Stimulated activated effector memory CD8-positive, alpha-beta T cell treated with anti-CD3 and anti-CD28 coated beads, Interleukin-12 subunit alpha, Interleukin-12 subunit beta, amount 100 ng/mL, for 72 hours (primary cell): ENCODE results near the gene RELA.

Source experiments
- ATAC-seq: fragments of 150-1000 bp; cut with Tn5 transposase; 2 replicates; pipeline ENCODE4 v1.10.0; 2021
- DNase-seq, 2 donors: peaks; one replicate each; pipeline ENCODE4 v3.0.0; 2021 to 2022; ENCODE audit warnings: low spot score in 2 of 2
- H3K27ac Mint-ChIP-seq: one replicate; pipeline ENCODE4 v1.8.0; 2022; ENCODE audit warnings: mild to moderate bottlenecking, mixed read lengths
- H3K36me3 Mint-ChIP-seq: one replicate; pipeline ENCODE4 v1.8.0; 2022; ENCODE audit warnings: mild to moderate bottlenecking, mixed read lengths
- H3K4me1 Mint-ChIP-seq: one replicate; pipeline ENCODE4 v1.8.0; 2022; ENCODE audit warnings: mixed read lengths
- H3K4me3 Mint-ChIP-seq: one replicate; pipeline ENCODE4 v1.8.0; 2022; ENCODE audit warnings: mild to moderate bottlenecking, mixed read lengths
- H3K9me3 Mint-ChIP-seq: one replicate; pipeline ENCODE4 v1.8.0; 2022; ENCODE audit warnings: mixed read lengths

RELA gene

GRCh38 chr11:65655570-65656332 lies 7.0 kb downstream of the RELA start:
- peak overlapping the region; percentile 92 for H3K27ac Mint-ChIP-seq
- peaks cover 100% of the 10 kb centered on the region for H3K36me3 Mint-ChIP-seq
- H3K4me3 Mint-ChIP-seq = no peak overlapping the region
- ATAC-seq = no peak
- H3K9me3 Mint-ChIP-seq = no peaks in the 10 kb centered on the region
- DNase-seq = no peak
- peaks cover 90% of the 10 kb centered on the region for H3K4me1 Mint-ChIP-seq

DNA sequence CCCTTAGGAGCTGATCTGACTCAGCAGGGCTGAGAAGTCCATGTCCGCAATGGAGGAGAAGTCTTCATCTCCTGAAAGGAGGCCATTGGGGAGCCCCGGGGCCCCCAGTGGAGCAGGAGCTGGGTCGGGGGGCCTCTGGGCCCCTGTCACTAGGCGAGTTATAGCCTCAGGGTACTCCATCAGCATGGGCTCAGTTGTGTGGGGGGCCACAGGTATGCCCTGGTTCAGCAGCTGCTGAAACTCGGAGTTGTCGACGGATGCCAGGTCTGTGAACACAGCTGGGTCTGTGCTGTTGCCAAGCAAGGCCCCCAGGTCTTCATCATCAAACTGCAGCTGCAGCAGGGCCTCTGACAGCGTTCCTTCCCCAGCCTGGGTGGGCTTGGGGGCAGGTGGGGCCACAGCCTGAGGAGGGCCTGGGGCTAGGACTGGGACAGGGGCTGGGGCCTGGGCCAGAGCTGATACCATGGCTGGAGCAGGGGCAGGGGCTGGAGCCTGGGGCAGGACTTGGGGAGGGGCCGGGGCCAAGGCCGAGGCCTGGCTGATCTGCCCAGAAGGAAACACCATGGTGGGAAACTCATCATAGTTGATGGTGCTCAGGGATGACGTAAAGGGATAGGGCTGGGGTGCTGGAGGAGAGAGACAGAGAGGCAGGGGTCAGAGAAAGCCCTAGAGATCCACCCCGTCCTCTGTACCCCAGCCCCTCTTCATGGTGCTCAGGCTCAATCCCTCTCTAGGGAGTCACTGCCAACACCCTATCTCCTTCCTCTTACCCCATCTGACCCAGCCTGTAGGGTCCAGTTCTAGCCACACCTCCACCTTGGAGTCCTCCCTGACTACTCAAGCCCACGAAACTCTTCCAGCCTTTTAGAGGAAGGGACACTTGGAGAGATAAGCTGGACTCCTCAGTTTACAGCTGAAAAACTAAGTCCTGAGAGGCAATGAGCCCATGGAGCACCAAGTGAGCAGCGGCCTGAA lies 8.1 kb downstream of the RELA start:
- ATAC-seq = no peak
- no peaks in the 10 kb centered on the region for H3K9me3 Mint-ChIP-seq
- H3K4me3 Mint-ChIP-seq = no peak overlapping the region
- no peak for DNase-seq
- H3K36me3 Mint-ChIP-seq = peaks cover 100% of the 10 kb centered on the region
- H3K27ac Mint-ChIP-seq = peak overlapping the region; percentile 92
- peaks cover 82% of the 10 kb centered on the region for H3K4me1 Mint-ChIP-seq

GRCh38 chr11:65653229-65654225 lies 9.2 kb downstream of the RELA start:
- DNase-seq (no peak), ATAC-seq (no peak)
- Mint-ChIP-seq H3K4me3 (peak overlapping the region; percentile 74), H3K27ac (peak overlapping the region; percentile 92), H3K36me3 (peaks cover 100% of the 10 kb centered on the region), H3K9me3 (no peaks in the 10 kb centered on the region), H3K4me1 (peaks cover 71% of the 10 kb centered on the region)

DNA sequence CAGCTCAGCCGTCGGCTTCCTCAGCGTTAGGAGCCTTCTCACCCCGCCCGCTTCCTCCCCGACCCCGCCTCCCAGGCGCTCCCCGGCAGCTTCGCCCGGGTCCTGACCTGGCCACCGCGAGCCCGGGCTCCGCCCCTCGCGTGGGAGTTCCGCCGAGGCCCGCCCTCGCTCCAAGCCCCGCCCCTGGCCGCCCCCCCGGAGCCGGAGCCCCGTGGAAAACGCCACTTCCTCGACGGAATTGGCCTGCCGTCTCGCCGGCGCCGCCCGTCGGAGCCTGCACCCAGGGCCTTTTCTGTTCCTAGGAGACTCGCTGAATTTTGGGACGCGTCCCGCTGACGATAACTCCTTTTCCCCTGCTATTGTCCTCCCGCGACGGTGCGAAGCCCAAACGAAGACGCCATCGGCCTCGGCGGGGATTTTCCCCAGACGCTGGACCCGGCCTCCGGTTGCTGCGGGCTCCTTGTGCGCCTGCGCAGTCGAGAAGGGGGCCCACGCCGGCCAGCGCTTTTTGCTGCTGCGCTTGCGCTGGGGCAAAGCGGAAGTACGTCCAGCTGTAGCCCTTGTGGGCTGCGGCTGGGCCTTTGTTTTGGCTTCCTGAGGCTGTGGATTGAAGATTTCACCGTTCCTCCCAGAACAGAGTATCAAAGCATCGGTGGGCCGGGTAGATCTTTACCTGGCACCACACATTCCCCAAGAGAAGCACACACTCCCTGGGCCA lies 10.0 kb downstream of the RELA start:
- peaks cover 68% of the 10 kb centered on the region for H3K4me1 Mint-ChIP-seq
- ATAC-seq (peak; percentile 90), DNase-seq (peak; percentile 98 to 99)
- H3K36me3 Mint-ChIP-seq = peaks cover 100% of the 10 kb centered on the region
- no peaks in the 10 kb centered on the region for H3K9me3 Mint-ChIP-seq
- H3K4me3 Mint-ChIP-seq = peak overlapping the region; percentile 74
- peak overlapping the region; percentile 92 for H3K27ac Mint-ChIP-seq

DNA sequence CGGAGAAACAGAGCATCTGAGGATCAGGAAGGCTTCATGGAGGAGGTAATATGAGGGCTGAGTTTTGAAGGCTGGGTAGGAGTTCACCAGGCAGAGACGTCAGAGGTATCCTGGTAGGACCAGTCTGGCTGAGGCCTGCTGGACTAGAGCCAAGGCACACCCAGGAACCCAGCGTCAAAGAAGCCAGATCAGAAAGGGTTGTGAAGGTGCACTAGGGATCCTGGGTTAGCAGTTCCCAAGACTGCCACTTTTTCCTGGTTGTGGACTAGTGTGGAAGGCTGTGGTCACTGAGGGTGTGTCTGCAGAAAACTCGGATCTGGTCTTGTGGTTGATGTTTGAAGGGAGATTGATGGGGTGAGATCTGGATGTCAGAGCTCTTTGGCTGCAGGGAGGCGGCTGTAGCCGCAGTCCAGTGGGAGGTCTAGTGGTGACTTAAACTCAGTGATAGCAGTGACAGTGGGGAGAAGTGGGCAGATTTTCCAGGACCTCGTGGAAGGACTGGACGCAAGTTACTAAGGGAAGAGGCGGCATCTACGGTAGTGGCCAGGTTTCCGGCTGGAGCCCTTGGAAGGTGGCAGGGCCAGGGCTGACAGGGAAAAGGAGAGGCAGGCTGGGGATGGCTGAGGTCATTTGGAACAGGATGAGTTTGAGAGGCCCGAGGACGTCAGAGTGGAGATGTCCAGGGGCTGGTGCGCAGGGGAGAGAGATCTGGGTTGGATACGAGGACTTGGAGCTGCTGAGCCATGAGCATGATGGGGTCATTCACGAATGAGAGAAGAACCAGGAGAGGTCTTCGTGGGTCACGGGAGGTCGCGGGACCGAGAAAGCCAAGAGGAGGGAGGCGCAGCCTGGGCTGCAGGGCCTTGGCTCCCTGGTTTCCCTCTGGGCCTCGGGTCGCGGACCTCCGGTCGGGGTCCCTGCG lies 10.9 kb downstream of the RELA start:
- Mint-ChIP-seq H3K36me3 (peaks cover 95% of the 10 kb centered on the region), H3K4me3 (peak overlapping the region; percentile 74), H3K4me1 (peaks cover 60% of the 10 kb centered on the region), H3K9me3 (no peaks in the 10 kb centered on the region), H3K27ac (peak overlapping the region; percentile 92)
- DNase-seq = peak in 1 of 2 donors; percentile 30
- peak; percentile 22 for ATAC-seq

- H3K4me3 Mint-ChIP-seq = peak overlapping the region; percentile 74
These were observed 11.5 kb downstream of the RELA start for GRCh38 chr11:65651339-65651588.

GRCh38 chr11:65650547-65651338 lies 12.0 kb downstream of the RELA start:
- peaks cover 89% of the 10 kb centered on the region for H3K36me3 Mint-ChIP-seq
- ATAC-seq (no peak), DNase-seq (no peak)
- H3K4me3 Mint-ChIP-seq = peak overlapping the region; percentile 74
- peak overlapping the region; percentile 92 for H3K27ac Mint-ChIP-seq
- H3K9me3 Mint-ChIP-seq = no peaks in the 10 kb centered on the region
- peaks cover 49% of the 10 kb centered on the region for H3K4me1 Mint-ChIP-seq

More at GRCh38 chr11:65651339-65651588, 11.5 kb downstream of the RELA start:
- Mint-ChIP-seq H3K36me3 (peaks cover 89% of the 10 kb centered on the region), H3K9me3 (no peaks in the 10 kb centered on the region), H3K27ac (peak overlapping the region; percentile 92), H3K4me1 (peaks cover 54% of the 10 kb centered on the region)
- ATAC-seq (no peak), DNase-seq (no peak)

- peak overlapping the region; percentile 92 for H3K27ac Mint-ChIP-seq
- ATAC-seq (no peak), DNase-seq (no peak)
- H3K4me1 Mint-ChIP-seq = peaks cover 40% of the 10 kb centered on the region
- H3K36me3 Mint-ChIP-seq = peaks cover 89% of the 10 kb centered on the region
- H3K4me3 Mint-ChIP-seq = no peak overlapping the region
- no peaks in the 10 kb centered on the region for H3K9me3 Mint-ChIP-seq
These were observed 12.8 kb downstream of the RELA start for GRCh38 chr11:65649656-65650546.

- DNase-seq = no peak
- Mint-ChIP-seq H3K4me1 (peaks cover 43% of the 10 kb centered on the region), H3K9me3 (no peaks in the 10 kb centered on the region), H3K36me3 (peaks cover 89% of the 10 kb centered on the region), H3K27ac (no peak overlapping the region), H3K4me3 (no peak overlapping the region)
- no peak for ATAC-seq
These were observed 13.7 kb downstream of the RELA start for GRCh38 chr11:65648997-65649493.

DNA sequence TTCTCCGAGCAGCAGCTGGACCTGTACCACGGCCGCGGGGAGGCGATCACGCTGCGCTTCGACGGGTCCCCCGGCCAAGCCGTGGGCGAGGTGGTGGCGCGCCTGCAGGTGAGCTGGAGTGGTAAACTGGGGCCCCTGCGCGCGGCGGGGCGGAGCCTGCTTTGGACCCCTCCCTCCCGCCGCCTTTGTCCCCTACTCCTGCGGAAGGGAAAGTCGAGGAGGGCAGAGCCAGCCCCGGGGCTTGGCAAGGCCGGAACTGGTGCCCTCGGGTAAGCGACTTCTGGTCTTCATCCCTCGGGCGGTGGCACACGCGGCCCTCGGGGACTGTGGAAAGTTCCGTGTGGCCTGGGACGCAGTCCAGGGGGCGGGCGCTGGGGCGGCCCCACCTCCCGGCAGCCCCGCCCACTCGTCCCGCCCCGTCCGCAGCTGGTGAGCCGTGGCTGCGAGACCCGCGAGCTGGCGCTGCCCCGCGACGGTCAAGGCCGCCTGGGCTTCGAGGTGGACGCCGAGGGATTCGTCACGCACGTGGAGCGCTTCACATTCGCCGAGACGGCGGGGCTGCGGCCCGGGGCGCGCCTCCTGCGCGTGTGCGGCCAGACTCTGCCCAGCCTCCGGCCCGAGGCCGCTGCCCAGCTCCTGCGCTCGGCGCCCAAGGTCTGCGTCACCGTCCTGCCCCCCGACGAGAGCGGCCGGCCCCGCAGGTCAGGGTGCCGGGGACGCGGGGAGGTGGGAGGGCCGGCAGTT lies 15.6 kb downstream of the RELA start:
- peaks cover 89% of the 10 kb centered on the region for H3K36me3 Mint-ChIP-seq
- ATAC-seq = no peak
- peaks cover 34% of the 10 kb centered on the region for H3K4me1 Mint-ChIP-seq
- no peak overlapping the region for H3K4me3 Mint-ChIP-seq
- peak overlapping the region; percentile 63 for H3K27ac Mint-ChIP-seq
- DNase-seq = no peak
- no peaks in the 10 kb centered on the region for H3K9me3 Mint-ChIP-seq

DNA sequence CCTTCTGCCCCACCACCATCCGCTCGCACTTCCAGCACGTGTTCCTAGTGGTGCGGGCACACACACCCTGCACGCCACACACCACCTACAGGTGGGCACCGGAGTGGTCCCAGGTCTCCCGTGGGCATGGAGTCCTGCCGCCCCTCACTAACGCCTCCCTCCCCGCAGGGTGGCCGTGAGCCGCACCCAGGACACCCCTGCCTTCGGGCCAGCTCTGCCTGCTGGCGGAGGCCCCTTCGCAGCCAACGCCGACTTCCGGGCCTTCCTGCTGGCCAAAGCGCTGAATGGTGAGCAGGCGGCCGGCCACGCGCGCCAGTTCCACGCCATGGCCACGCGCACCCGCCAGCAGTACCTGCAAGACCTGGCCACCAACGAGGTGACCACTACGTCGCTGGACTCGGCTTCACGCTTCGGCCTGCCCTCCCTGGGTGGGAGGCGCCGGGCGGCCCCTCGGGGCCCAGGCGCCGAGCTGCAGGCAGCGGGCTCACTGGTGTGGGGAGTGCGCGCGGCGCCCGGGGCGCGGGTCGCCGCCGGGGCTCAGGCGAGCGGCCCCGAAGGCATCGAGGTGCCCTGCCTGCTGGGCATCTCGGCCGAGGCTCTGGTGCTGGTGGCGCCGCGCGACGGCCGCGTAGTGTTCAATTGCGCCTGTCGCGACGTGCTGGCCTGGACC lies 16.3 kb downstream of the RELA start:
- DNase-seq = no peak
- H3K36me3 Mint-ChIP-seq = peaks cover 89% of the 10 kb centered on the region
- no peak overlapping the region for H3K4me3 Mint-ChIP-seq
- H3K4me1 Mint-ChIP-seq = peaks cover 34% of the 10 kb centered on the region
- H3K27ac Mint-ChIP-seq = no peak overlapping the region
- no peak for ATAC-seq
- no peaks in the 10 kb centered on the region for H3K9me3 Mint-ChIP-seq
